RWPE1 (cell line): ENCODE results near the gene NFU1.

Experiments
- CTCF ChIA-PET: fragments of 350-600 bp; sonication (Branson Sonifier 250); formaldehyde crosslinking; extraction: SDS; loops from one replicate; lab custom pipeline; 2021; lab: Yijun Ruan, JAX
- POLR2A ChIA-PET: fragments of 400-600 bp; formaldehyde crosslinking; extraction: SDS; loops from one replicate; lab custom pipeline; 2020; ENCODE audit warnings: antibody characterized with exemption; ENCODE audit not compliant: low non-redundant PET; lab: Yijun Ruan, JAX
- DNase-seq: peaks from one replicate; pipeline ENCODE4 v3.0.0; 2012; ENCODE audit warnings: low spot score
- H3K27ac ChIP-seq: fragments of 450-650 bp; 2 replicates; pipeline ENCODE4 v1.5.1; 2017
- TF ChIP-seq, protein P1 (sequence below): fragments of 450-650 bp; conservative IDR thresholded peaks from 2 replicates; pipeline ENCODE4 v1.5.1; 2017; ENCODE audit warnings: low read depth, mild to moderate bottlenecking

The NFU1 gene

DNA sequence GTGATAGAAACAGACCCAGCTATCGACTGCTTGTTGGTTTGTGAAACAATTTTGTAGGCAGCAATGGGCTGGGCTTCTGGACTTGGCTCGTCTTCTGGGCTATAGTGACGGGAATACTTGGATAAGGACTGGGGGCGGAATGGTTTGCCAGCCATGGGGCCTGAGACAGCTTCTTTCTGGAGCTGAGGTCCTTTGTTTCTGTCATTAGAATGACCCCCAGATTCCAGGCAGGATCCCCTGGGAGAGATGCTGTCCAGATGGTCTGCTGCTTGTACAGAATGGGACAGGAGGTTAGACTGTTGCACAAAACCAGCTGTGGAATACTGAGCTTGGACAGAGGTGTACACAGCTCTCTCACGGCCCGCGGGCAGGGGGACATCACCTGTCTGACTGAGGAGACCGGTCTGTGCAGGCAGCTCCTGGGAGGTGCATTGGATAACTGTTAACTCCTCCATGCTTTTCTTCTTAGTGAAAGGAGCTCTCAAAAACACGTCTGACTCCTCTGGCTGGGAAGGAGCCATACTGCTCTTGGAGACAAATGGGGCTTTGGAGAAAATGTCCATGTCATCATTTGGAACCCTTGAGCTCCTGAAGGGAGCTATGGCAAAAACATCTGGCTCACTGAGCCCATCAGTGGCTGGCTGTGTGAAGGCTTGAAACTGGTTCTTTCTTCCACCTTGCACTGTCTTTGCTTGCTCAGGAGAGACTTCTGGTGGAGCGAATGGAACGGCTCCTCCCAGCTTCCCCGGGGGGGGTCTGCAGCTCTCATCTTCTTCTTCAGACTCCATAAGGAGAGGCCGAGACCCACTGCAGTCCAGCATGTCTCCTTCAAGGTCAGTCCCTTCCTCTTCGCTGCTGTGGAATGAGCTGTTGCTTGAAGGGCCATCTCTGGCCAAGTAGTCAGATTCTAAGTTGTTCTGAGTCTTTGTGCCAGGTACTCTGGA is 28.6 kb upstream of the NFU1 start:
- DNase-seq, result no peak
- peak overlapping the region; percentile 6; the same call in 1 of the 2 replicates for H3K27ac ChIP-seq
- ChIA-PET CTCF (interaction anchor here (0.6 kb wide), 1 partner anchor 24 kb away, joined by 5 read pairs; no protein-coding TSS in a partner anchor), POLR2A (no interaction called here)
- TF ChIP-seq, protein P1, sequence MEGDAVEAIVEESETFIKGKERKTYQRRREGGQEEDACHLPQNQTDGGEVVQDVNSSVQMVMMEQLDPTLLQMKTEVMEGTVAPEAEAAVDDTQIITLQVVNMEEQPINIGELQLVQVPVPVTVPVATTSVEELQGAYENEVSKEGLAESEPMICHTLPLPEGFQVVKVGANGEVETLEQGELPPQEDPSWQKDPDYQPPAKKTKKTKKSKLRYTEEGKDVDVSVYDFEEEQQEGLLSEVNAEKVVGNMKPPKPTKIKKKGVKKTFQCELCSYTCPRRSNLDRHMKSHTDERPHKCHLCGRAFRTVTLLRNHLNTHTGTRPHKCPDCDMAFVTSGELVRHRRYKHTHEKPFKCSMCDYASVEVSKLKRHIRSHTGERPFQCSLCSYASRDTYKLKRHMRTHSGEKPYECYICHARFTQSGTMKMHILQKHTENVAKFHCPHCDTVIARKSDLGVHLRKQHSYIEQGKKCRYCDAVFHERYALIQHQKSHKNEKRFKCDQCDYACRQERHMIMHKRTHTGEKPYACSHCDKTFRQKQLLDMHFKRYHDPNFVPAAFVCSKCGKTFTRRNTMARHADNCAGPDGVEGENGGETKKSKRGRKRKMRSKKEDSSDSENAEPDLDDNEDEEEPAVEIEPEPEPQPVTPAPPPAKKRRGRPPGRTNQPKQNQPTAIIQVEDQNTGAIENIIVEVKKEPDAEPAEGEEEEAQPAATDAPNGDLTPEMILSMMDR, result no peak

DNA sequence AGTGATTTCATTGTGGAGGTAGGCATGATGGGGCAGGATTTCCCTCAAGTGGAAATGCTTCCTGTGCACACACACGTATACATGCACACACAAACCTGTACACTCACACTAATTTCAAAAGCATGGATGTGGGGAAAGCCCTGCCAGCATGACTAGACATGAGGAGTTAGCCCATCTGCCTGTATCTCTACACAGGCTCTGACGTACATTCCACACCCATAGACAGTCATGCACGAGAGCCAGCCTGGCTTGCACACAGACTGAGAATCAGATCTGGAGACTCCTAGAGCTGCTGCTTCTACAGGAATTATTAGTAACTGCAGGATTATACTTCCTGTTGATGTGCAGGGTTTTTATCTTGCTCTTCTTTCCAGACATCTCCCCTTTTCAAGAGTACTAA is 27.3 kb upstream of the NFU1 start:
- peak; percentile 79 for DNase-seq
- CTCF ChIA-PET, result no interaction called here
- TF ChIP-seq, protein P1, result no peak
- POLR2A ChIA-PET, result interaction anchor here (0.6 kb wide), 1 partner anchor 89 kb away, joined by 4 read pairs; no protein-coding TSS in a partner anchor
- H3K27ac ChIP-seq, result no peak overlapping the region

DNA sequence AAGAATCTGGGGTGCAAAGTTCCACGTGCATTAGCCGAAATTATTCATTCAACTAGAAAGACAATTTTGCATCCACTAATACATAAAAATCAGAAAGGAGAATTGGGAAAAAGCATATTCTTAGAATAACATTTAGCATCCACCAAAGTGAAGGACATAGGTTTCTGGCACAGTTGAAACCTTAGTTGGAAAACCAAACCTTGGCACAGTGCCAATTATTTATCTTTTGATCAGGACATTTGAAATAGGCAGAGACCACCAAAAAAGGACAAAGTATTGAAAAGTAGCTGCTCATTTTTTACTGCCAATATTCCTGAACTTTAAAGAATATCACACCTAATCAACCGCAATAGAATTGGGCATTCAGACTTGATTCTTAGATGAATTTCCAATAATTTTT is 25.5 kb upstream of the NFU1 start:
- ChIA-PET POLR2A (no interaction called here), CTCF (no interaction called here)
- H3K27ac ChIP-seq, result no peak overlapping the region
- DNase-seq, result no peak
- TF ChIP-seq, protein P1, result no peak

DNA sequence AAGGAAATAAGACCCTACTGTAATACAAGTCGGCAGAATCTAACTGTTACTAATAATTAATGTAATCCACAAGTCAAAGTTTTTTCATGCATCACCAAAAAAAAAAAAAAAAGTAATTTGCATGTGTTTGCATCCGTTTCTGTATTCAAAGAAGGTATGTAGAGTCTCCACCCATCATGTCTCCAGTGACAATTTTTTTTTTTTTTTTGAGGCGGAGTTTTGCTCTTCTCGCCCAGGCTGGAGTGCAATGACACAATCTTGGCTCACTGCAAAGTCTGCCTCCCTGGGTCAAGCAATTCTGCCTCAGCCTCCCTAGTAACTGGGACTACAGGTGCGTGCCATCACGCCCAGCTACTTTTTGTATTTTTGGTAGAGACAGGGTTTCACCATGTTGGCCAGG is 24.2 kb upstream of the NFU1 start:
- ChIA-PET POLR2A (no interaction called here), CTCF (no interaction called here)
- no peak overlapping the region for H3K27ac ChIP-seq
- TF ChIP-seq, protein P1, result no peak
- no peak for DNase-seq

DNA sequence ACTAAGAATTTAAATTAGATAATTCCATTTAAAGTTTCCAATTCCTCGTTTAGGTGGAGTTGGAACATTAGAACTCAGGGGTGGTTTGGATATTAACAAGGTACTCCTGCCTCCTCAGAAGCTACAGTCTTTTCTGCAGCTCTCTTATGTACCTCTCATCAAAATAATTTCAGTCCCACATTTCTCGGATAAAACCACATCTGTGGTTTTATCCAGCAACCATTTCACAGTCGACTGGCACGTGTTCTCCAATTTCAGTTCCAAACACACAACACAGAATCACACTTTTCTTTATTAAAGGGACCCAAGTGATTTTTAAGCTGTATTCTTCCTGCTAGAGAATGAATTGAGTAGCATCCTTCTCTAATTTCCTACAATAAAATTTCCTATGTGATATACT is 22.7 kb upstream of the NFU1 start:
- CTCF ChIA-PET, result interaction anchor here (0.6 kb wide), 2 partner anchors 420 to 1221 kb away, joined by 3 read pairs; no protein-coding TSS in a partner anchor
- no peak for DNase-seq
- TF ChIP-seq, protein P1, result no peak
- H3K27ac ChIP-seq, result no peak overlapping the region
- POLR2A ChIA-PET, result no interaction called here

DNA sequence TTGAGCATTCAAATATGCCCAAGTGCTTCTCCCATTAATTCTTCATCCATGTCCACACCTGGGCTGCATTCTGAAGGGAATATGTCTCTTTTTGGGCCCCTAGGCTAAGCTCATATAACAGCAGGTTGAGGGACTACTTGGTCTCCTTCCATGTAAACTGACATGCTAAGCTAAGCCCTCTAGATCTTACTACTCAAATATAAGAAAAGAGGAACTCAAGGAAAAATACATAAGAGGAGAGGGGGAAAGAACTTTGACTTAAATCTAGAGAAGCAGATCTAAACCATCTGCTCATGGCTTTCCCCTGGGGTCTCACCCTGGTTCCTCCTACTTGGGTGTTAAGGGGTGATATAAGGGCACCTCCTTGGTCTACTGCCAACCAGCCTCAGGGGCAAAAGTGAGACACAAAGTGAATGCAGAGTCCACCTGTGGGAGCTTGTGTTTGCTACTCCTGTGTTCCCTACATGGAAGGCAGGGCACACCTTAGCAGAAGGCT is 19.8 kb upstream of the NFU1 start:
- ChIA-PET POLR2A (no interaction called here), CTCF (no interaction called here)
- TF ChIP-seq, protein P1, result no peak
- no peak overlapping the region for H3K27ac ChIP-seq
- DNase-seq, result no peak
